ENCODE results near the gene TGFBR2.

DNA sequence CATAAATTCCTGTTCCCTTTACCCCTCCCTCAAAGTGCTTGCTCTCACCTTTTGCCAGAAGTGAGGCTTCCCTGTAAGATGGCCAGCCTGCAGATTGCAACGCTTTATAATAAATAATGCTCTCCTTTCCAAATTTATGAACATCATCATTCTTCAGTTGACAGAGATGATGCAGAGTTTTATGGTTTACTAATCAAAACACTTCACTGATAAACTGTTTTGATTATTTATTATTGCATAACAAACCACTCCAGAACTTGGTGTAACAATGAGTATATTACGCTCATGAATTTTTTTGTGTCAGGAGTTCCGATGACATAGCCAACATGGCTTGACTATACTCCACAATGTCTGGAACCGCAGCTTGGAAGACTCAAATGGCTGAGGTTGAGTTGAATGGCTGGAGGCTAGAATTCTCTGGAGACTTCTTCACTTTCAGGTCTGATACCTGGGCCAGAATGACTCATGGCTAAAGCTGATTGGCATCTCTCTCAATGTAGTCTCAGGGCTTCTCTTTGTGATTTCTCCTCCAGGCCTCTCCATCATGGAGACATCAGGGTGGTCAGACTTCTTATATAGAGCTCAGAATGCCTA is 27.3 kb upstream of the TGFBR2 start:
- TF ChIP-seq FOXP1 (IDR thresholded peaks at IDR 0.05) (no peak), FOXP1 (CRISPR knock-in tag; IDR thresholded peaks at IDR 0.05) (no peak), SALL2 (CRISPR knock-in tag; IDR thresholded peaks at IDR 0.05) (no peak), RFX5 (IDR thresholded peaks at IDR 0.05; ENCODE audit: low read depth, low read length) (no peak), MAZ (IDR thresholded peaks at IDR 0.05; ENCODE audit: borderline replicate concordance, low read depth, low read length) (no peak), MAZ (CRISPR knock-in tag; IDR thresholded peaks at IDR 0.05; ENCODE audit: low read depth) (no peak), MXD4 (CRISPR knock-in tag; IDR thresholded peaks at IDR 0.05) (no peak), CBX1 (IDR thresholded peaks at IDR 0.05; ENCODE audit: low read depth) (no peak), CEBPB (IDR thresholded peaks at IDR 0.05; ENCODE audit: borderline replicate concordance, low read depth, low read length) (no peak), ZNF232 (CRISPR knock-in tag; IDR thresholded peaks at IDR 0.05; ENCODE audit: borderline replicate concordance) (no peak), POLR2A (IDR thresholded peaks at IDR 0.05; ENCODE audit: insufficient read depth in 1 of 2, low read depth in 2 of 2, low read length in 2 of 2) (no peak), GATA4 (IDR thresholded peaks at IDR 0.05; ENCODE audit: borderline replicate concordance, low read depth) (no peak)
- TF ChIP-seq, protein P1, sequence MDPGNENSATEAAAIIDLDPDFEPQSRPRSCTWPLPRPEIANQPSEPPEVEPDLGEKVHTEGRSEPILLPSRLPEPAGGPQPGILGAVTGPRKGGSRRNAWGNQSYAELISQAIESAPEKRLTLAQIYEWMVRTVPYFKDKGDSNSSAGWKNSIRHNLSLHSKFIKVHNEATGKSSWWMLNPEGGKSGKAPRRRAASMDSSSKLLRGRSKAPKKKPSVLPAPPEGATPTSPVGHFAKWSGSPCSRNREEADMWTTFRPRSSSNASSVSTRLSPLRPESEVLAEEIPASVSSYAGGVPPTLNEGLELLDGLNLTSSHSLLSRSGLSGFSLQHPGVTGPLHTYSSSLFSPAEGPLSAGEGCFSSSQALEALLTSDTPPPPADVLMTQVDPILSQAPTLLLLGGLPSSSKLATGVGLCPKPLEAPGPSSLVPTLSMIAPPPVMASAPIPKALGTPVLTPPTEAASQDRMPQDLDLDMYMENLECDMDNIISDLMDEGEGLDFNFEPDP (CRISPR knock-in tag; conservative IDR thresholded peaks at IDR 0.05), result no peak
- TF ChIP-seq, protein P2, sequence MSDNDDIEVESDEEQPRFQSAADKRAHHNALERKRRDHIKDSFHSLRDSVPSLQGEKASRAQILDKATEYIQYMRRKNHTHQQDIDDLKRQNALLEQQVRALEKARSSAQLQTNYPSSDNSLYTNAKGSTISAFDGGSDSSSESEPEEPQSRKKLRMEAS (IDR thresholded peaks at IDR 0.05), result no peak

All from HepG2 (cell line).